Measurements from ENCODE around the gene FAM110A. TPM values are rescaled to one million over a fixed set of nuclear protein-coding genes. Genes with fewer than 3 reads are reported as not detected.

The FAM110A gene
- polyA plus RNA-seq, 1 experiment = 1.9 TPM

GRCh38 chr20:821046-821730 is 12.3 kb upstream of the FAM110A start:
- POLR2A ChIA-PET = no interaction called here
- CTCF ChIA-PET = interaction anchor here (0.6 to 0.8 kb wide), 2 partner anchors 135 to 375 kb away, joined by 3 to 8 read pairs; no protein-coding TSS in a partner anchor

GRCh38 chr20:821731-822065 is 11.8 kb upstream of the FAM110A start:
- Histone ChIP-seq H3K27me3 (ENCODE audit: control insufficient read depth, insufficient read depth, low read length) (no peaks in the 10 kb centered on the region), H3K27ac (ENCODE audit: low read depth, low read length) (no peak overlapping the region), H3K4me3 (ENCODE audit: low read depth, low read length) (no peak overlapping the region), H3K9me3 (ENCODE audit: control insufficient read depth, insufficient read depth, low read length) (no peaks in the 10 kb centered on the region; the same call in 1 of the 2 replicates)
- no peak for TF ChIP-seq CTCF (IDR thresholded peaks at IDR 0.05; ENCODE audit: low read depth, low read length)
- no peak for DNase-seq (ENCODE audit: low read depth, low spot score)
- ChIA-PET POLR2A (no interaction called here), CTCF (interaction anchor here (0.6 kb wide), 1 partner anchor 135 kb away, joined by 3 read pairs; no protein-coding TSS in a partner anchor)

More at GRCh38 chr20:821046-821730, 12.3 kb upstream of the FAM110A start:
- Histone ChIP-seq H3K27me3 (ENCODE audit: control insufficient read depth, insufficient read depth, low read length) (no peaks in the 10 kb centered on the region), H3K9me3 (ENCODE audit: control insufficient read depth, insufficient read depth, low read length) (no peaks in the 10 kb centered on the region; the same call in 1 of the 2 replicates), H3K27ac (ENCODE audit: low read depth, low read length) (no peak overlapping the region), H3K4me3 (ENCODE audit: low read depth, low read length) (no peak overlapping the region)
- TF ChIP-seq CTCF (IDR thresholded peaks at IDR 0.05; ENCODE audit: low read depth, low read length) = no peak
- DNase-seq (ENCODE audit: low read depth, low spot score) = no peak

GRCh38 chr20:822651-823573 is 10.6 kb upstream of the FAM110A start:
- Histone ChIP-seq H3K27me3 (ENCODE audit: control insufficient read depth, insufficient read depth, low read length) (no peaks in the 10 kb centered on the region), H3K27ac (ENCODE audit: low read depth, low read length) (no peak overlapping the region), H3K4me3 (ENCODE audit: low read depth, low read length) (no peak overlapping the region), H3K9me3 (ENCODE audit: control insufficient read depth, insufficient read depth, low read length) (no peaks in the 10 kb centered on the region; the same call in 1 of the 2 replicates)
- POLR2A ChIA-PET = no interaction called here
- no peak for TF ChIP-seq CTCF (IDR thresholded peaks at IDR 0.05; ENCODE audit: low read depth, low read length)
- CTCF ChIA-PET = no interaction called here
- DNase-seq (ENCODE audit: low read depth, low spot score) = no peak

- Histone ChIP-seq H3K27me3 (ENCODE audit: control insufficient read depth, insufficient read depth, low read length) (no peaks in the 10 kb centered on the region), H3K9me3 (ENCODE audit: control insufficient read depth, insufficient read depth, low read length) (no peaks in the 10 kb centered on the region; the same call in 1 of the 2 replicates), H3K27ac (ENCODE audit: low read depth, low read length) (no peak overlapping the region), H3K4me3 (ENCODE audit: low read depth, low read length) (no peak overlapping the region)
- no peak for TF ChIP-seq CTCF (IDR thresholded peaks at IDR 0.05; ENCODE audit: low read depth, low read length)
- CTCF ChIA-PET = no interaction called here
- POLR2A ChIA-PET = no interaction called here
- no peak for DNase-seq (ENCODE audit: low read depth, low spot score)
Observed at GRCh38 chr20:823574-823902, 10.0 kb upstream of the FAM110A start.

GRCh38 chr20:824490-824889 is 9.0 kb upstream of the FAM110A start:
- H3K27me3 ChIP-seq (ENCODE audit: control insufficient read depth, insufficient read depth, low read length) = no peaks in the 10 kb centered on the region
- H3K9me3 ChIP-seq (ENCODE audit: control insufficient read depth, insufficient read depth, low read length) = no peaks in the 10 kb centered on the region; the same call in 1 of the 2 replicates
- no peak for DNase-seq (ENCODE audit: low read depth, low spot score)
- no peak for TF ChIP-seq CTCF (IDR thresholded peaks at IDR 0.05; ENCODE audit: low read depth, low read length)
- ChIA-PET POLR2A (no interaction called here), CTCF (interaction anchor here (1.1 kb wide), 1 partner anchor 132 kb away, joined by 3 read pairs; no protein-coding TSS in a partner anchor)
- H3K27ac ChIP-seq (ENCODE audit: low read depth, low read length) = no peak overlapping the region
- no peak overlapping the region for H3K4me3 ChIP-seq (ENCODE audit: low read depth, low read length)

Data from AG04450 (cell line).